Measurements from ENCODE around the gene PITX3.

GRCh38 chr10:102185811-102186527 is 55.3 kb downstream of the PITX3 start:
- TF ChIP-seq EZH2 (IDR thresholded peaks at IDR 0.05; ENCODE audit: insufficient read depth, poor library complexity, severe bottlenecking) = no peak
- TF ChIP-seq EZH2phosphoT487 (IDR thresholded peaks at IDR 0.05; ENCODE audit: insufficient read depth, low read depth) = no peak

Data from GM23248 (cell line).